Cardiac muscle cell (in vitro differentiated cells and primary cell): ENCODE measurements around the gene TEAD4. TPM values are rescaled to one million over a fixed set of nuclear protein-coding genes. Genes with fewer than 3 reads are reported as not detected.
A peak's percentile ranks its signal among the peaks of the same experiment; 100 is the strongest.

Experiments used
- DNase-seq, 2 donors: peaks; one replicate each; pipeline versions ENCODE4 v3.0.0 to v3.0.0-alpha.2; 2010 to 2017; ENCODE audit warnings: low read depth in 1 of 2, low spot score in 1 of 2
- H3K27ac ChIP-seq: fragments of 200-600 bp; sonication (generic); 2 replicates; pipeline ENCODE4 v1.5.1; 2016
- H3K27me3 ChIP-seq: fragments of 200-600 bp; sonication (generic); 2 replicates; pipeline ENCODE4 v1.6.0; 2016; ENCODE audit warnings: control low read depth
- H3K36me3 ChIP-seq: fragments of 200-600 bp; sonication (generic); 2 replicates; pipeline ENCODE4 v1.5.1; 2016; ENCODE audit warnings: control low read depth
- H3K4me1 ChIP-seq: fragments of 200-600 bp; sonication (generic); 2 replicates; pipeline ENCODE4 v1.8.1; 2017; ENCODE audit warnings: low read depth, mild to moderate bottlenecking, mixed run types
- H3K4me3 ChIP-seq: fragments of 200-600 bp; sonication (generic); 2 replicates; pipeline ENCODE4 v1.5.1; 2016; ENCODE audit warnings: mild to moderate bottlenecking
- H3K9me3 ChIP-seq: fragments of 200-600 bp; sonication (generic); 2 replicates; pipeline ENCODE4 v1.5.1; 2017; ENCODE audit warnings: low read depth, mild to moderate bottlenecking, control low read depth
- CTCF ChIP-seq: IDR thresholded peaks from 2 replicates; pipeline ENCODE4 v1.5.1; 2012; ENCODE audit warnings: low read depth, mild to moderate bottlenecking, low read length
- polyA plus RNA-seq: library from polyadenylated mRNA; unstranded; fragments of >200 nt; fragmentation: Nextera tagmentation; extraction: Ambion mirVana; gene quantifications from 2 replicates; pipeline ENCODE4 v1.2.1, GENCODE V29; 2016
- total RNA-seq: library from RNA; depleted of rRNA; stranded (reverse); fragments of >200 nt; gene quantifications from 2 replicates; pipeline ENCODE4 v1.2.3, GENCODE V29; 2016

Gene TEAD4
- total and polyA plus RNA-seq, 2 experiments from 2014 or later: 21.3 to 31.9 TPM

DNA sequence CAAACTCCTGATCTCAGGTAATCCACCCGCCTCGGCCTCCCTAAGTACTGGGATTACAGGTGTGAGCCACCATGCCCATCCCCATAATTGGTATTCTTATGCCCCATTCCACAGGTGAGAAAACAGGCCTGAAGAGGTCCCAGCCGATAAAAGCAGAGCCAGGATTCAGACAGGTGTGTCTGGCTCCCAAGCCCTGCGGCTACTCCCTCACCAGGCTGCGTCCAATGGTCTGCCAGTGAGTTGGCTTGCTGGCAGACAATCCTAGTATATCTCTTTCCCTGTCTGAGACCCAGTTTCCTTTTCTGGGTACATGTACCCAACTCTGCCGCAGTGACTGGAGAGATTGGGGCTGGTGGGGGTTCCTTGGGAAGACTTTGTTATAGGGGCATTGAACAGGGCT is 116.1 kb downstream of the TEAD4 start:
- no peak for DNase-seq
- no peak overlapping the region for H3K27ac ChIP-seq
- no peaks in the 10 kb centered on the region for H3K36me3 ChIP-seq
- no peaks in the 10 kb centered on the region for H3K9me3 ChIP-seq
- peaks cover 5% of the 10 kb centered on the region for H3K4me1 ChIP-seq
- no peak overlapping the region for H3K4me3 ChIP-seq
- no peaks in the 10 kb centered on the region for H3K27me3 ChIP-seq
- no peak for TF ChIP-seq CTCF

- DNase-seq: peak; percentile 73 to 86
- H3K36me3 ChIP-seq: no peaks in the 10 kb centered on the region
- TF ChIP-seq CTCF: no peak
- no peaks in the 10 kb centered on the region for H3K4me1 ChIP-seq
- peak within 1 kb of the TSS; percentile 60 for H3K27ac ChIP-seq
- H3K4me3 ChIP-seq: peak within 1 kb of the TSS; percentile 98
- H3K9me3 ChIP-seq: no peaks in the 10 kb centered on the region
- H3K27me3 ChIP-seq: no peaks in the 10 kb centered on the region
These were observed 117.8 kb downstream of the TEAD4 start, which contains the start of gene TSPAN9 for GRCh38 chr12:3076730-3077571. TSPAN9 (plus strand) TSS chr12:3077379; CDS start chr12:3201194, 123,815 bp downstream.

DNA sequence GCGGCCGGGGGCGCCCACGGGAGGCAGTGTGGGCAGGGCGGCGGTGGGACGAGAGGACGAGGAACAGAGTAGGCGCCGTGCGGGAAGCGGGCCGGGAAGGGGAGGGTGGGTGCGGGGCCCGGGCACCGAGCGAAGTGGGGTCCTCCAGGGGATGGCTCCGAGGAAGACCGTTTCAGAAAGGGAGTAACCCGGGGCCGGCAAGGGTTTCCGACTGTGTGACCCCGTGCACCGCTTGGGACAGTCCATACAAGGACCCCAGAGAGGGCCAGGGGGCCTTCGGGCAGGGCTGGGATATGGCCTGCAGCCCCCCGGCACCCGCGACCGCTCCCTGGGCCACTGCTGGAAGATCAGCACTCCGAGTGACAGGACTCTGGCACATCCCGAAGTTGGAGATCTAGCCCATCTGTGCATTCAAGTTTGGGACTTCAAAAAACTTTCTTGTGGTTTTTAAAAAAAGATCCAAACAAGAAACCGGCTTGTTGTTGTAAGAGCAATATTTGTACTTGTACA is 118.4 kb downstream of the TEAD4 start:
- Histone ChIP-seq H3K27me3 (no peaks in the 10 kb centered on the region), H3K9me3 (no peaks in the 10 kb centered on the region), H3K27ac (peak overlapping the region; percentile 60), H3K4me1 (no peaks in the 10 kb centered on the region), H3K4me3 (peak overlapping the region; percentile 98), H3K36me3 (no peaks in the 10 kb centered on the region)
- peak in 1 of 2 donors; percentile 74 for DNase-seq
- TF ChIP-seq CTCF: no peak

DNA sequence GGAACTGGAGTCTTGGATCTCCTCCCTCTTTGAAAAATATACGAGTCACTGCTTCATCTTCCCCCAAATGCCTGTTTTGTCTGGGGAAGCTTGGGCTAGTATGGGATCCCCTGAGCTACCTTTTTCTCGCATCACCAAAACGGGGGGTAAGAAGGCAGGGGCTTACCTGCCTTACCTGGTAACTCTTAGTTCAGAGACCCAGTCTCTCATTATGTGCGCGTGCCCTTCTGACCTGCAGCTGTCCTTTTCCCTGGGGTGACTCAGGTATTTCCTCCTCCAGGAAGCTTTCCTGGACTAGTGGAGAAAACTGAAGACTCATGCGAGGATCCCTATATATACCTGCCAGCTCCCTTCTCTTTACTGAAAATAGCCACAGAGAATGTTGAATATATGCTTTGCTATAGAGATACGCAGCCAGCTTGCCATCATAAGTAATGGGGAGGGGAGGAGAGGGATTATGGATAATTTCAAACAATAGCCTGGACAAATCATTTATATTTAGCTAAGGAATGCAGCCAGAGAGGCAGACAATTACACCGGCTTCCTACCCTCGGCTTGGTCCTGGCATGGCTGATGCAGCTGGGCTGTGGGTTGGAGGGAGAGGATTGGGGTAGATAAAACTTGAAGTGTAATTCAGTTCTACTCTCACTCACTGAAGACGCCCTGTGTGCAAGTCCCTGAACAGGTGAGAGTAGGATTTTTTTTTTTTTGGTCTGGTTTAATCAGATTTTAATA is 119.1 kb downstream of the TEAD4 start:
- no peaks in the 10 kb centered on the region for H3K36me3 ChIP-seq
- H3K9me3 ChIP-seq: no peaks in the 10 kb centered on the region
- no peak overlapping the region for H3K27ac ChIP-seq
- no peaks in the 10 kb centered on the region for H3K27me3 ChIP-seq
- no peaks in the 10 kb centered on the region for H3K4me1 ChIP-seq
- no peak for TF ChIP-seq CTCF
- DNase-seq: no peak
- peak overlapping the region; percentile 98 for H3K4me3 ChIP-seq

DNA sequence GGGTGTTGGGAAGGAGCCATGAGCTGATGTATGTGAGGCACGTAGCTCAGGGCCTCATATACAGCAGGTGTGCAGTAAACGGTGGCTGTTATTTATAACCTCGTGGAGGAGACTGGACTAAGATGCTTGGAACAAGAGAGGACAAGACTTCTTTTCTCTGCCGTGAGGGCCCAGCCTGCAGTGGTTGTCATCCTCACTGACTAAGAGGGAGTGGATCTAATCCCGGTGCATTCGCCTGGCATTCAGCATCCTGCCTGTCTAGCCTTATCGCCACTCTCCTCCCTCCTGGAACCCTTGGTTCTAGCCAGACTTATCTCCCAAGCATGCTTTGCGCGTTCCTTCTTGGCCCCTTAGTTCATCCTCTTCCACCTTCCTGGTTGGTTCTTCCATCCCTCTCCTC is 121.9 kb downstream of the TEAD4 start:
- Histone ChIP-seq H3K4me1 (peaks cover 8% of the 10 kb centered on the region), H3K27ac (no peak overlapping the region)
- TF ChIP-seq CTCF: no peak

More for the DNA sequence above, 121.9 kb downstream of the TEAD4 start:
- no peak overlapping the region for H3K4me3 ChIP-seq
- no peaks in the 10 kb centered on the region for H3K9me3 ChIP-seq
- no peaks in the 10 kb centered on the region for H3K36me3 ChIP-seq
- DNase-seq: no peak
- no peaks in the 10 kb centered on the region for H3K27me3 ChIP-seq
